Ramos (cell line): Measurements from ENCODE around the gene LRRC75B.

Experiments used
- in situ Hi-C: fragments of 300-500 bp; cut with MboI; formaldehyde crosslinking; loops from one replicate; pipeline ENCODE4 v1.14.3; 2022; ENCODE audit warnings: low sequenced_read_pairs; ENCODE audit not compliant: unreplicated experiment

Gene LRRC75B

GRCh38 chr22:24587948-24588347, 4.9 kb downstream of the LRRC75B start:
- in situ Hi-C loops, result no loop called here

GRCh38 chr22:24587251-24587650, 5.6 kb downstream of the LRRC75B start:
- in situ Hi-C loops, result no loop called here

DNA sequence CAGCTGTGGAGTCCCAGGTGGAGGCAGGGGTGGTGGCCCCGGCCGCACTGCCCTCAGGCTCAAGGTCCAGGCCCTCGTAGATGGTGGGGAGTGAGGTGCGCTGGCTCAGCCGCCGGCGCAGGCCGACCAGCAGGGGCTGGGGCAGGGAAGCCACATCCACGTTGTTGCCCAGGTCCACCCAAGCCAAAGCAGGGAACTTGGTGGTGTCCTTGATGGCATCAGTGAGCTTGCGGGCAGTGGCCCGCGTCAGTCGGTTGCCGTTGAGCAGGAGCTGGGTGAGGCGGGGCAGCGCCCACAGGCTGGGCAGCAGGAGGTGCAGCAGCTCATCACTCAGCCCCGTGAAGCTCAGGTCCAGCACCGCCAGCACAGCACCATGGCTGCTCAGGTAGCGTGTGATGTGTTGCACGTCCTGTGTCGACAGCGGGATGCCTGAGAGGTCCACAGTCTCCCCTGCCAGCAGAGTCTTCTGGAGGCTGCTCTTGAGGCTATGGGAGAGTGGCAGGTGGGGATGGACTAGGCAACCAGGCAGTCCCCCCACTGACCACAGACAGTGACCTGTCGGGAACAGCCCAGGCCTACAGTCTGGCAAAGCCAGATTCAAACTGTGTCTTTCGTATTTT, 6.8 kb downstream of the LRRC75B start:
- in situ Hi-C loops, result no loop called here

- in situ Hi-C loops, result no loop called here
Measured at GRCh38 chr22:24585461-24585860, 7.4 kb downstream of the LRRC75B start.

DNA sequence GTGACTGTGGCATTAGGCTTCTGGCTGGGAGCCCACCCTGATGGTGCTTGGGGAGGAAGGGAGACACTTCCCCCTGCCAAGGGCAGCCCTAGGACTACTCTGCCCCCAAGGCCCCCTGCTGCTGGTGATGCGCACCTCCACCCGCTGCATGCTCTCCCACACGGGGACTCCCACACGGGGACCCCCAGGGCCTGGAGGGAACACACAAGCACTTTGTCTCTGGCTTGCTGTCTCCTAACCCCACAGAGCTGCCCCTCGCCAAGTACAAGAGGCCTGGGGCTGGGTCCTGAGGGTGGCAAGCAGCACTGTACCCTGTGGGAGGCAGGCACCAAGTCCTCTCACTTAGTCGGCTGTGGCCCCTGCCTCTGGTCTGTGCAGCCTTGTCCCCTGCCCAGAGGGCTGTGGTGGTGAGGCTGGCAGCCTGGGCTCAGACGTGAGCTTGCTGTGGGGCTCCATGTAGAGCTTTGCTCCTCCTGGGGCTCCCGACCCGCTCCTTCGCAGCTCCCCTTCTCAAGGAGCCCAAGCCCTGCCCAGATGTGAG, 7.9 kb downstream of the LRRC75B start:
- in situ Hi-C loops, result no loop called here

- in situ Hi-C loops, result no loop called here
Measured at GRCh38 chr22:24584166-24584790, 8.6 kb downstream of the LRRC75B start.

GRCh38 chr22:24583221-24584165, 9.4 kb downstream of the LRRC75B start:
- in situ Hi-C loops, result no loop called here

- in situ Hi-C loops, result no loop called here
Measured at GRCh38 chr22:24582056-24582814, 10.6 kb downstream of the LRRC75B start.

DNA sequence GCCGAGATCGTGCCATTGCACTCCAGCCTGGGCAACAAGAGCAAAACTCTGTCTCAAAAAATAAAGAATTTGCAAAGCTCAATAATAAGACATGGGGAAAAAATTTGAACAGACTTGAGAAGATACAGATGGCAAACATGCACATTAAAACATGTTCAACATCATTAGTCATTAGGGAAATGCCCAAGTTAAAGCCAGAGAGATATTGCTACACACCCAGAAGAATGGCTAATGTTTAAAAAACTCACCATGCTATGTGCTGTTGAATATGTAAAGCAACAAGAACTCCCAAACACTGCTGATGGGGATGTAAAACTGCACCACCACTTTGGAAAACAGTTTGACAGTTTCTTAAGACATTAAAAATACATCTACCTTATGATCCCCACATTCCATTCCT, 12.6 kb downstream of the LRRC75B start:
- in situ Hi-C loops, result no loop called here

GRCh38 chr22:24579258-24579601, 13.6 kb downstream of the LRRC75B start:
- in situ Hi-C loops, result no loop called here

DNA sequence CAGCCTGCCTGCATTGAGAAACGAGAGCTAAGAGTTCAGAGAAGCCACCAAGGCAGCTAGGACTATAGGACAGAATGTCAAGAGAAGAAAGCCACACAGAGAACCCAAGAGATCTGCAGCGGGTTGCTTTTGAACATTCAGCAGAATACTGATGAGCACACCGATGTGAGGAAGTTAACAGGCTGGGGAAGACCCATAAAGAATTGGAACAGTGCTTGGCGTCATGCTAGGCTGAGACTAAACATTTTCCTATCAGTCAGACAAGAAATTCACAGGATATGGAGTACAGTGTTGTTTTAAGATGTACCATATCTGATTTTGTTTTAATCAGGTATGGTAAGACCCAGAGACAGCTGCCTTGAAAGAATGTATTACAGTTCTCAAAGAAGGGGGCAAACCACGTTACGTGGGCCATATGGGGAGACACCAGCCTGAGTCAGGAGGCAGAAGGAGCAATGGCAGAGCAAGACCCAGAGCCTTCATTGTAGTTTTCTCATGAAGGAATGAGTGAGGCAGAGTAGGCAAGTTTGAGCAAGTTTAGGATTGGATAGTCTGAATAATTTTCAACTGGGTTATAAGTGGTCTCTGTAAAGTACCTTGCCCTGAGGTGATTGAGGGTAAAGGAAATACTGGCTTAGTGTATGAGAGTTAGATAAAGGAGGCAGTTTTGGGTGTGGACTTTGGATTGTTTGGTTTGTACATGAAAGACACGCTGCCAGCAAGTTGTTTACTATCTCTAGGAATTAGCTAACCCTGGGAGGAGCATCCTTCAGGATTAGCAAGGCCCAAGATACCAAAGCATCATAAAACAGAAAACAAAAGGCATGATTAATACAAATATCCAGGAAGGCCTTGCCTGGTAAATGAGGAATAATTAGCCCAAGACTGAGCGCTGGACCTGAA, 14.3 kb downstream of the LRRC75B start:
- in situ Hi-C loops, result no loop called here

GRCh38 chr22:24576778-24577177, 16.1 kb downstream of the LRRC75B start:
- in situ Hi-C loops, result no loop called here

DNA sequence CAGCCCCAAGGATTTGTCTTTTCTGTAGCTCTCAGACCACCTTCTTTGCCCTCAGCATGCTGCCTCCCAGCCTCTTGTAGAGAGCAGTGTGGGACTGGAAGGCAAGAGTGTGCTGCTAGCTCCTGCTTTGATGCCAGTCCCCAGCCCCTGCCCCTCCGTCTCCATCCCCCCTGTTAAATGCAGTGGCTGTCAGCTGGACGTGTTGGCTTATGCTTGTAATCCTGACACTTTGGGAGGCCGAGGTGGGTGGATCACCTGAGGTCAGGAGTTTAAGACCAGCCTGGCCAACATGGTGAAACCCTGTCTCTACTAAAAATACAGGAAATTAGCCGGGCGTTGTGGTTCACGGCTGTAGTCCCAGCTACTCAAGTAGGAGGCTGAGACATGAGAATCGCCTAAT, 21.6 kb downstream of the LRRC75B start:
- in situ Hi-C loops, result no loop called here

DNA sequence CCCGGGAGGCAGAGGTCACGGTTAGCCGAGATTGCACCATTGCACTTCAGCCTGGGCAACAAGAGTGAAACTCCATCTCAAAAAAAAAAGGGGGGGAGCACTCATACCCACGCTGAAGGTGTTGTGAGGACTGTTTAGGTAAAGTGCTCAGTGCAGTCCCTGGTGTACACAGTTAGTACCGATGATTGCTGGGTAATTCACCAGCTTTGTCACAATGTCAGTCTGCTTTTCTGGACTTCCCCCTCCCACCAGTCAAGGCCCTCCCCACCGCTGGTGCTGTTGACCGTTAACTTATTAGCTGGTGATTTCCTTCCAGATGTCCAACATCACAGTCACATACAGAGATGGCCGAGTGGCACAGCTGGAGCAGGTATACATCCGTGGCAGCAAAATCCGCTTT, 25.2 kb downstream of the LRRC75B start:
- in situ Hi-C loops, result no loop called here

GRCh38 chr22:24566899-24567511, 25.9 kb downstream of the LRRC75B start:
- in situ Hi-C loops, result no loop called here

GRCh38 chr22:24565077-24565476, 27.8 kb downstream of the LRRC75B start:
- in situ Hi-C loops, result no loop called here

- in situ Hi-C loops, result no loop called here
Measured at GRCh38 chr22:24564376-24565058, 28.4 kb downstream of the LRRC75B start.

DNA sequence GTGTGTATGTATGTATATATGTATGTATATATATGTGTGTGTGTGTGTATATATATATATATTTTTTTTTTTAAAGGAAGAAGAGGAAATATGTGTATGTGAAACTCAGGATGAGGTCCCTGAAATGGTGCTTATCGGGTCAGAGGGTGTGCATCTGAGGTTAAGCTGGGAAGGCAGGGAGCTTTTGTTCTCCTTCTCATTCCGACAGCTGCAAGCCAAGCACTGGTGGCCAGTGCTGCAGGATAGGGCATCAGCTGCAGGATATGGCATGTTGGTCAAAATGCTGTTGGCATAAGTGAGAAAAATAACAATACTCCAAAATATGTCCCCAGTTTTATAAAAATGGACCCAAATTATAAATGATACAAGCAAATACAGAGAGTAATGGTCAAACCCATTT, 29.6 kb downstream of the LRRC75B start:
- in situ Hi-C loops, result no loop called here
